ENCODE results near the gene APOBEC3G. TPM values are rescaled to one million over a fixed set of nuclear protein-coding genes. Genes with fewer than 3 reads are reported as not detected.

Gene APOBEC3G
- total and polyA plus RNA-seq, 10 of the 15 experiments (the other 5 are each of a cell fraction or from before 2014, with no cell fraction given) = 103 to 232 (median 152) TPM

GRCh38 chr22:39098576-39098975, 21.5 kb downstream of the APOBEC3G start (continued):
- TF ChIP-seq NFYB (IDR thresholded peaks at IDR 0.05; ENCODE audit: insufficient read depth, low read depth, low read length) = no peak
- TF ChIP-seq HDAC6 (IDR thresholded peaks at IDR 0.05; ENCODE audit: unreplicated experiment) = no peak
- no peak for TF ChIP-seq SIN3A (IDR thresholded peaks at IDR 0.05; ENCODE audit: low read depth, low read length)
- TF ChIP-seq ATF2 (IDR thresholded peaks at IDR 0.05; ENCODE audit: low read length) = no peak
- TF ChIP-seq ZBTB11 (CRISPR knock-in tag; IDR thresholded peaks at IDR 0.05) = no peak
- no peak for TF ChIP-seq IRF4 (IDR thresholded peaks at IDR 0.05; ENCODE audit: low read depth, low read length)
- TF ChIP-seq MXI1 (IDR thresholded peaks at IDR 0.05; ENCODE audit: low read depth, low read length) = no peak
- peak; percentile 71; the same call in 1 of the 2 replicates for TF ChIP-seq PKNOX1 (IDR thresholded peaks at IDR 0.05)
- TF ChIP-seq, protein P1, sequence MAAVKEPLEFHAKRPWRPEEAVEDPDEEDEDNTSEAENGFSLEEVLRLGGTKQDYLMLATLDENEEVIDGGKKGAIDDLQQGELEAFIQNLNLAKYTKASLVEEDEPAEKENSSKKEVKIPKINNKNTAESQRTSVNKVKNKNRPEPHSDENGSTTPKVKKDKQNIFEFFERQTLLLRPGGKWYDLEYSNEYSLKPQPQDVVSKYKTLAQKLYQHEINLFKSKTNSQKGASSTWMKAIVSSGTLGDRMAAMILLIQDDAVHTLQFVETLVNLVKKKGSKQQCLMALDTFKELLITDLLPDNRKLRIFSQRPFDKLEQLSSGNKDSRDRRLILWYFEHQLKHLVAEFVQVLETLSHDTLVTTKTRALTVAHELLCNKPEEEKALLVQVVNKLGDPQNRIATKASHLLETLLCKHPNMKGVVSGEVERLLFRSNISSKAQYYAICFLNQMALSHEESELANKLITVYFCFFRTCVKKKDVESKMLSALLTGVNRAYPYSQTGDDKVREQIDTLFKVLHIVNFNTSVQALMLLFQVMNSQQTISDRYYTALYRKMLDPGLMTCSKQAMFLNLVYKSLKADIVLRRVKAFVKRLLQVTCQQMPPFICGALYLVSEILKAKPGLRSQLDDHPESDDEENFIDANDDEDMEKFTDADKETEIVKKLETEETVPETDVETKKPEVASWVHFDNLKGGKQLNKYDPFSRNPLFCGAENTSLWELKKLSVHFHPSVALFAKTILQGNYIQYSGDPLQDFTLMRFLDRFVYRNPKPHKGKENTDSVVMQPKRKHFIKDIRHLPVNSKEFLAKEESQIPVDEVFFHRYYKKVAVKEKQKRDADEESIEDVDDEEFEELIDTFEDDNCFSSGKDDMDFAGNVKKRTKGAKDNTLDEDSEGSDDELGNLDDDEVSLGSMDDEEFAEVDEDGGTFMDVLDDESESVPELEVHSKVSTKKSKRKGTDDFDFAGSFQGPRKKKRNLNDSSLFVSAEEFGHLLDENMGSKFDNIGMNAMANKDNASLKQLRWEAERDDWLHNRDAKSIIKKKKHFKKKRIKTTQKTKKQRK (IDR thresholded peaks at IDR 0.05; ENCODE audit: low read depth, low read length) = no peak
- TF ChIP-seq E4F1 (IDR thresholded peaks at IDR 0.05; ENCODE audit: borderline replicate concordance, partially characterized antibody) = no peak
- no peak for TF ChIP-seq FOXK2 (IDR thresholded peaks at IDR 0.05)
- TF ChIP-seq, protein P2, sequence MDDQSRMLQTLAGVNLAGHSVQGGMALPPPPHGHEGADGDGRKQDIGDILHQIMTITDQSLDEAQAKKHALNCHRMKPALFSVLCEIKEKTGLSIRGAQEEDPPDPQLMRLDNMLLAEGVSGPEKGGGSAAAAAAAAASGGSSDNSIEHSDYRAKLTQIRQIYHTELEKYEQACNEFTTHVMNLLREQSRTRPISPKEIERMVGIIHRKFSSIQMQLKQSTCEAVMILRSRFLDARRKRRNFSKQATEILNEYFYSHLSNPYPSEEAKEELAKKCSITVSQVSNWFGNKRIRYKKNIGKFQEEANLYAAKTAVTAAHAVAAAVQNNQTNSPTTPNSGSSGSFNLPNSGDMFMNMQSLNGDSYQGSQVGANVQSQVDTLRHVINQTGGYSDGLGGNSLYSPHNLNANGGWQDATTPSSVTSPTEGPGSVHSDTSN (IDR thresholded peaks at IDR 0.05; ENCODE audit: insufficient replicate concordance, low read depth, low read length) = peak; percentile 41
